ENCODE results near the gene CCSAP. TPM values are rescaled to one million over a fixed set of nuclear protein-coding genes. Genes with fewer than 3 reads are reported as not detected.
"Not testable (repeated sequence)": the region's sequence is repeated elsewhere in the genome, so short reads cannot be mapped to it uniquely, and the experiment has no call there.

CCSAP gene
- polyA plus RNA-seq, 4 donors = 8.2 to 11.5 (median 9.9) TPM

GRCh38 chr1:229293528-229294204 lies 49.2 kb downstream of the CCSAP start:
- no peak for DNase-seq (ENCODE audit: low read depth in 4 of 4, low spot score in 3 of 4)

GRCh38 chr1:229291686-229292085 lies 51.2 kb downstream of the CCSAP start:
- not testable (repeated sequence) for DNase-seq (ENCODE audit: low read depth in 4 of 4, low spot score in 3 of 4)

- no peak for DNase-seq (ENCODE audit: low read depth in 4 of 4, low spot score in 3 of 4)
These were observed 54.3 kb downstream of the CCSAP start for GRCh38 chr1:229288516-229288915.

- DNase-seq (ENCODE audit: low read depth in 4 of 4, low spot score in 3 of 4) = no peak
These were observed 55.6 kb downstream of the CCSAP start for GRCh38 chr1:229287267-229287666.

- no peak for DNase-seq (ENCODE audit: low read depth in 4 of 4, low spot score in 3 of 4)
These were observed 56.6 kb downstream of the CCSAP start for GRCh38 chr1:229286099-229286766.

- DNase-seq (ENCODE audit: low read depth in 4 of 4, low spot score in 3 of 4) = no peak
These were observed 57.4 kb downstream of the CCSAP start for GRCh38 chr1:229285440-229285839.

GRCh38 chr1:229284887-229285286 lies 58.0 kb downstream of the CCSAP start:
- DNase-seq (ENCODE audit: low read depth in 4 of 4, low spot score in 3 of 4) = no peak

- no peak for DNase-seq (ENCODE audit: low read depth in 4 of 4, low spot score in 3 of 4)
These were observed 59.6 kb downstream of the CCSAP start for GRCh38 chr1:229283183-229283611.

GRCh38 chr1:229282295-229282823 lies 60.5 kb downstream of the CCSAP start:
- DNase-seq (ENCODE audit: low read depth in 4 of 4, low spot score in 3 of 4) = no peak

GRCh38 chr1:229281339-229281926 lies 61.4 kb downstream of the CCSAP start:
- no peak for DNase-seq (ENCODE audit: low read depth in 4 of 4, low spot score in 3 of 4)

- DNase-seq (ENCODE audit: low read depth in 4 of 4, low spot score in 3 of 4) = no peak
These were observed 61.9 kb downstream of the CCSAP start for GRCh38 chr1:229280921-229281320.

GRCh38 chr1:229280037-229280828 lies 62.6 kb downstream of the CCSAP start:
- DNase-seq (ENCODE audit: low read depth in 4 of 4, low spot score in 3 of 4) = no peak

- DNase-seq (ENCODE audit: low read depth in 4 of 4, low spot score in 3 of 4) = no peak
These were observed 63.6 kb downstream of the CCSAP start for GRCh38 chr1:229279242-229279641.

GRCh38 chr1:229278120-229278741 lies 64.6 kb downstream of the CCSAP start:
- DNase-seq (ENCODE audit: low read depth in 4 of 4, low spot score in 3 of 4) = no peak

GRCh38 chr1:229275005-229275404 lies 67.8 kb downstream of the CCSAP start:
- no peak for DNase-seq (ENCODE audit: low read depth in 4 of 4, low spot score in 3 of 4)

GRCh38 chr1:229273507-229274232 lies 69.2 kb downstream of the CCSAP start:
- DNase-seq (ENCODE audit: low read depth in 4 of 4, low spot score in 3 of 4) = no peak

- no peak for DNase-seq (ENCODE audit: low read depth in 4 of 4, low spot score in 3 of 4)
These were observed 70.4 kb downstream of the CCSAP start for GRCh38 chr1:229272164-229273158.

GRCh38 chr1:229271448-229272159 lies 71.2 kb downstream of the CCSAP start:
- no peak for DNase-seq (ENCODE audit: low read depth in 4 of 4, low spot score in 3 of 4)
